ENCODE data around the gene SOX21.

SOX21 gene

GRCh38 chr13:94709001-94709834, 3.1 kb downstream of the SOX21 start:
- no peak for DNase-seq (ENCODE audit: low read depth in 3 of 3)

- no peak for DNase-seq (ENCODE audit: low read depth in 3 of 3)
These were observed 4.1 kb downstream of the SOX21 start for GRCh38 chr13:94708031-94708859.

- DNase-seq (ENCODE audit: low read depth in 3 of 3): no peak
These were observed 4.8 kb downstream of the SOX21 start for GRCh38 chr13:94707400-94708021.

GRCh38 chr13:94706843-94707399, 5.4 kb downstream of the SOX21 start:
- DNase-seq (ENCODE audit: low read depth in 3 of 3): no peak

GRCh38 chr13:94706101-94706842, 6.1 kb downstream of the SOX21 start:
- no peak for DNase-seq (ENCODE audit: low read depth in 3 of 3)

GRCh38 chr13:94705081-94706030, 7.0 kb downstream of the SOX21 start:
- no peak for DNase-seq (ENCODE audit: low read depth in 3 of 3)

- DNase-seq (ENCODE audit: low read depth in 3 of 3): no peak
These were observed 7.8 kb downstream of the SOX21 start for GRCh38 chr13:94704377-94705080.

GRCh38 chr13:94703721-94704314, 8.5 kb downstream of the SOX21 start:
- no peak for DNase-seq (ENCODE audit: low read depth in 3 of 3)

GRCh38 chr13:94703271-94703670, 9.1 kb downstream of the SOX21 start:
- no peak for DNase-seq (ENCODE audit: low read depth in 3 of 3)

- no peak for DNase-seq (ENCODE audit: low read depth in 3 of 3)
These were observed 9.9 kb downstream of the SOX21 start for GRCh38 chr13:94702181-94703041.

- no peak for DNase-seq (ENCODE audit: low read depth in 3 of 3)
These were observed 10.8 kb downstream of the SOX21 start for GRCh38 chr13:94701313-94702180.

- DNase-seq (ENCODE audit: low read depth in 3 of 3): no peak
These were observed 11.8 kb downstream of the SOX21 start for GRCh38 chr13:94700536-94700935.

GRCh38 chr13:94700051-94700535, 12.3 kb downstream of the SOX21 start:
- DNase-seq (ENCODE audit: low read depth in 3 of 3): no peak

- DNase-seq (ENCODE audit: low read depth in 3 of 3): no peak
These were observed 16.2 kb downstream of the SOX21 start for GRCh38 chr13:94696171-94696570.

GRCh38 chr13:94692030-94692429, 20.3 kb downstream of the SOX21 start:
- no peak for DNase-seq (ENCODE audit: low read depth in 3 of 3)

- no peak for DNase-seq (ENCODE audit: low read depth in 3 of 3)
These were observed 28.9 kb downstream of the SOX21 start for GRCh38 chr13:94683409-94683808.

- no peak for DNase-seq (ENCODE audit: low read depth in 3 of 3)
These were observed 30.1 kb downstream of the SOX21 start for GRCh38 chr13:94682229-94682628.
